ENCODE results near the gene GBE1.
"Not testable (repeated sequence)": the region's sequence is repeated elsewhere in the genome, so short reads cannot be mapped to it uniquely, and the experiment has no call there.

GBE1 gene

DNA sequence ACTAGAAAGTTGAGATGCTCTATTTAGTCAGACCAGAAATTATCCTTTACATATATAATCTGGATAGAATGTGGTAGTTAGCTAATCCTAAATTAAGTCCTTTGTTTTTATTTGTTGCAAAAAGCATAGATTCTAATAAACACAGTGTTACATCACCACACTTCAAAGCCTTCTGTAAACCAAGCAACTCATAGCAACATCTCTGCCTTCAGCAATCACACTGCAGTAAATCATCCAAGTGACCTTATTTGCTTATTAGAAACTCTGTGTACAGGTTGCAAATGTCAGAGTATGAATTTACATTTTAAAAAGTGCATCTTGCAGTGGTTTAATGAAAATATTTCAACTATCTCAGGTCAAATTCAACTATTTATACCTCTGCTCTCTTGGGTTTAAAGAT, 242.5 kb downstream of the GBE1 start:
- Histone ChIP-seq H3K36me3 (ENCODE audit: insufficient read depth, low read length) (no peaks in the 10 kb centered on the region), H2AFZ (ENCODE audit: low read depth, low read length) (no peak overlapping the region), H3K4me1 (ENCODE audit: insufficient read depth, low read length) (peaks cover 9% of the 10 kb centered on the region), H3K27me3 (ENCODE audit: insufficient read depth, low read length) (no peaks in the 10 kb centered on the region), H3K9me3 (ENCODE audit: low read length) (no peaks in the 10 kb centered on the region), H3K4me3 (ENCODE audit: low read length) (no peak overlapping the region)

GRCh38 chr3:81516042-81516441, 245.4 kb downstream of the GBE1 start:
- no peak overlapping the region for H3K4me3 ChIP-seq (ENCODE audit: low read length)
- no peaks in the 10 kb centered on the region for H3K4me1 ChIP-seq (ENCODE audit: insufficient read depth, low read length)
- no peaks in the 10 kb centered on the region for H3K27me3 ChIP-seq (ENCODE audit: insufficient read depth, low read length)
- H3K36me3 ChIP-seq (ENCODE audit: insufficient read depth, low read length): no peaks in the 10 kb centered on the region
- no peaks in the 10 kb centered on the region for H3K9me3 ChIP-seq (ENCODE audit: low read length)
- H2AFZ ChIP-seq (ENCODE audit: low read depth, low read length): no peak overlapping the region

GRCh38 chr3:81513591-81513990, 247.9 kb downstream of the GBE1 start:
- H3K36me3 ChIP-seq (ENCODE audit: insufficient read depth, low read length): no peaks in the 10 kb centered on the region
- H3K27me3 ChIP-seq (ENCODE audit: insufficient read depth, low read length): no peaks in the 10 kb centered on the region
- H2AFZ ChIP-seq (ENCODE audit: low read depth, low read length): no peak overlapping the region
- no peaks in the 10 kb centered on the region for H3K4me1 ChIP-seq (ENCODE audit: insufficient read depth, low read length)
- H3K9me3 ChIP-seq (ENCODE audit: low read length): no peaks in the 10 kb centered on the region
- H3K4me3 ChIP-seq (ENCODE audit: low read length): no peak overlapping the region

- Histone ChIP-seq H2AFZ (ENCODE audit: low read depth, low read length) (no peak overlapping the region), H3K4me3 (ENCODE audit: low read length) (no peak overlapping the region), H3K9me3 (ENCODE audit: low read length) (no peaks in the 10 kb centered on the region), H3K4me1 (ENCODE audit: insufficient read depth, low read length) (no peaks in the 10 kb centered on the region), H3K27me3 (ENCODE audit: insufficient read depth, low read length) (no peaks in the 10 kb centered on the region), H3K36me3 (ENCODE audit: insufficient read depth, low read length) (no peaks in the 10 kb centered on the region)
Observed at GRCh38 chr3:81503026-81503425, 258.4 kb downstream of the GBE1 start.

DNA sequence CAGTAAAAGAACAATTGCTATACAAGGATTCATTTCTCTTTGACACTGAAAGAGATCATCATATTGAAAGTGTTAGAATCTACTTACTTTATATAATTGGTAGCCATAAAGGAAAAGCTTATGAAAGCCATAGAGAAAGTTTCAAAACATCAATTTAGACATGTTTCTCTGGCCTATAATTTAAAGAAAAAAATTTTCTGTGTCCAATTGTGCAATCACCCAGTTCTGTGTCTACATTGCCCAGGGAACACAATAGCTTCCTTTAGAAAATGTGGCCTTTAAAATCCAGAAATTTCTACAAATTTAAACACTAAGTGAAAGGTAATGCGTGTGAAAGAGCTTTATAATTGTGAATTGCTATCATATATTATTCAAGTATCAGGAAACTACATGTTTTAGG, 259.2 kb downstream of the GBE1 start:
- H2AFZ ChIP-seq (ENCODE audit: low read depth, low read length): no peak overlapping the region
- H3K36me3 ChIP-seq (ENCODE audit: insufficient read depth, low read length): no peaks in the 10 kb centered on the region
- no peaks in the 10 kb centered on the region for H3K4me1 ChIP-seq (ENCODE audit: insufficient read depth, low read length)
- no peaks in the 10 kb centered on the region for H3K27me3 ChIP-seq (ENCODE audit: insufficient read depth, low read length)
- no peak overlapping the region for H3K4me3 ChIP-seq (ENCODE audit: low read length)
- H3K9me3 ChIP-seq (ENCODE audit: low read length): no peaks in the 10 kb centered on the region

DNA sequence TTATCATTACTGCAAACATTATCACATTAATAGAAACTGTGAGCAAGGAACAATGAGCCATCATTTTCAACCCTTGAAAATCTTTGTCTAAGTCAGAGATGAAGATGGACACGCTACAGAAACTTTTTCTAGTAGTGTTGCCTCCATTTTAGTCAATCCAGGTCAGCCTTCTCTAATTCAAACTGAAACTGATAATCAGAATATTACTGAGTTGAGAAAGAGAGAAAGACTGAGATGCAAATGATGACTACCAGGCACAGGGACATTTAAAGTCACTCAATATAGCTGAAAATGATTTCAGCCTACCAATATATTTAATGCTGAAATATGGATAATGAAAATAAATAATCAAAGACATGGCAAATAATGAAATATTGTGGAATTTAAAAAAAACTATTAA, 261.4 kb downstream of the GBE1 start:
- H3K36me3 ChIP-seq (ENCODE audit: insufficient read depth, low read length): no peaks in the 10 kb centered on the region
- no peaks in the 10 kb centered on the region for H3K27me3 ChIP-seq (ENCODE audit: insufficient read depth, low read length)
- H3K4me1 ChIP-seq (ENCODE audit: insufficient read depth, low read length): no peaks in the 10 kb centered on the region
- H3K4me3 ChIP-seq (ENCODE audit: low read length): no peak overlapping the region
- H3K9me3 ChIP-seq (ENCODE audit: low read length): no peaks in the 10 kb centered on the region
- H2AFZ ChIP-seq (ENCODE audit: low read depth, low read length): no peak overlapping the region

DNA sequence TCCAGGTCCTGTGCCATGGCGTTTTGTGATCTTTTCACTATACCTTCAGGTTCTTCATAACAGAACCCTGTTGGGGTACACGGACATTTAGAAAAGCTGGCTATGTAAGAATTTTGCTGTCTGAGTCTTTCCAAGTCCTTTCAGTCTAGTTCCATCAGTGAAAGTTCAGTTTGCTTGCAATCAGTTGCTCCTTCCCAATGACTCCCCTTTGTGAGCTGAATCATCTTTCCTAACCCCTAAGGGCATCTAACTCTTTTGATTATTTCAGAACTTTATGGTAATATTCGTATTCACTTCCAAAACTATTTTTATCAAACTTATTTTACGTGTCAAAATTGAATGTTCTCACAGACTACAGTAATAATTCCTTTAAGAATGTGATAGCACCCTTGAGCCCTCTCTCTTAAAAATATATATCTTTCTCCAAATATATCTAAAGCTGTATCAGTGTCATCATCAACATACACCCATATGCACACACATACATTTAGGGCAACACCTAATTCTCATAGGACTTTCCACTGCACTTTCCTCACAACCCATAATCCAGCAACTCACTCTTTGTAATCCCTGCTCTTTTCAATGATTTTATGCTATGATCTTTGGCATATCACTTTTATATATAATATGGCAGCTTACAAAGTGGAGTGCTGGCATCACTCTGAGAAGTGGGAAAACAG, 263.7 kb downstream of the GBE1 start:
- H3K27me3 ChIP-seq (ENCODE audit: insufficient read depth, low read length): no peaks in the 10 kb centered on the region
- H3K36me3 ChIP-seq (ENCODE audit: insufficient read depth, low read length): no peaks in the 10 kb centered on the region
- no peaks in the 10 kb centered on the region for H3K4me1 ChIP-seq (ENCODE audit: insufficient read depth, low read length)
- H3K4me3 ChIP-seq (ENCODE audit: low read length): no peak overlapping the region
- H3K9me3 ChIP-seq (ENCODE audit: low read length): no peaks in the 10 kb centered on the region
- no peak overlapping the region for H2AFZ ChIP-seq (ENCODE audit: low read depth, low read length)

DNA sequence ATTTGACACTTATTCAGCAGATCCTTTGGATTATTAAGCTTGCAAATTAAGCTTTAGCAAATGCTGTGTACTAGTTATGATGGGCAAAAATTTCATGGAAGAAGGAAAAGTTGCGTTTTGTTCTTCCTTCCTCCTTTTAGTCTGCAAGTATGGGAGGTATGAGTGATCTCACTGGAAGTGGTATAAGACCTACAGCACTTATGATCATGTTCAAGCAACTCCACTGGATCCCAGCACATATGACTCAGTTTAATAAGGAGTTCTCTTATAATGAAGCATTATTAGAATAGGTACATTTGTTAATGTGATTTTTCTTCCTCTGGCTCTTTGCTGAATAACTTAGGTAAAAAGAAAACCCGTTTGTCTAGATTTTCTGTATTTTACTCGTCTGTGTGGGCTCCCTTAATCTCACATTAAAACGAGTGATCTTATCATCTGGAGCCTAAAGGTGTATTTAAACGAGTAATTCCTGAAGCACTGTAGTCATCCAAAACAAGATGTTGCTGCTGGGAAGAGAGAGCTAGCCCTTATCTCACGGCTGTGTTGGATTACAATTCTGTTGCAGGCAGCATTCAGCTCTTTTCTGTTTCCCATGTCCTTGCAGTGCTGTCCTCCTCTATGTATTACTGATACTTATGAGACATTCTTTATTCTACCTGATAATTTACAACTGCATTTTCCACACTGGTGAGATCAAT, 264.9 kb downstream of the GBE1 start:
- Histone ChIP-seq H3K4me1 (ENCODE audit: insufficient read depth, low read length) (no peaks in the 10 kb centered on the region), H3K9me3 (ENCODE audit: low read length) (no peaks in the 10 kb centered on the region), H3K27me3 (ENCODE audit: insufficient read depth, low read length) (no peaks in the 10 kb centered on the region), H3K36me3 (ENCODE audit: insufficient read depth, low read length) (no peaks in the 10 kb centered on the region), H2AFZ (ENCODE audit: low read depth, low read length) (no peak overlapping the region), H3K4me3 (ENCODE audit: low read length) (no peak overlapping the region)

DNA sequence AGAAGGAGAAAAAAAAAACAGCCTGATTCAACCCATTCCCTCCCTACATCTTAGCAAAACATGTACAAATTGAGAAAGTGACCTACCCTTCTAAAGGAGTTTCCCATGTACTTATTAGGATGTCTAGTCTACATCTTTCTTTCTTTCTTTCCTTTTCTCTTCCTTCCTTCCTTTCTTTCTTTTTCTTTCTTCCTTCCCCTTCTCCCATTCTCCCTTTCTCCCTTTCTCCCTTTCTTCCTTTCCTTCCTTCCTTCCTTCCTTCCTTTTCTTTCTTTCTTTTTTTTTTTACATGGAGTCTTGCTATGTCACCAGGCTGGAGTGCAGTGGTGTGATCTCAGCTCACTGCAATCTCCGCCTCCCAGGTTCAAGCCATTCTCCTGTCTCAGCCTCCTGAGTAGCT, 269.0 kb downstream of the GBE1 start:
- not testable (repeated sequence) for H3K4me3 ChIP-seq (ENCODE audit: low read length); H3K27me3 ChIP-seq (ENCODE audit: insufficient read depth, low read length); H3K4me1 ChIP-seq (ENCODE audit: insufficient read depth, low read length); H3K36me3 ChIP-seq (ENCODE audit: insufficient read depth, low read length); H3K9me3 ChIP-seq (ENCODE audit: low read length); H2AFZ ChIP-seq (ENCODE audit: low read depth, low read length)

DNA sequence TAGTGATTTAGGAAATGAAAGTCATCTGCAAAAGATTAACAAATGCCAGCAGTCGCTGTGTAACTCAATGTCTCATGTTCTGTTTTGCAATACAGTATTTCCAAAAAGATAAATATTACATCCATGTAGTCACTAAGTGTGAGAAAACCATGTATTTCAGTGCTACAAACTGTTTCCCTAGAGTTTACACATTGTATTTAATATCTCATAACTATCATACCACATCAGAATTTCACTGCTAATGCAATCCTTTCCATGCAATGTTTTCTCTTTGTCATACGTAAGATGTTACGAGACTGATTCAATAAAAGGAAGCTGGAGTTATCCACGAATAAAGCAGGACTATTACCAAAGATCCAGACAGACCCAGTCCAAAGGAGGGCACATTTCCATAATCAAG, 269.4 kb downstream of the GBE1 start:
- Histone ChIP-seq H3K4me3 (ENCODE audit: low read length) (no peak overlapping the region), H3K4me1 (ENCODE audit: insufficient read depth, low read length) (no peaks in the 10 kb centered on the region), H3K36me3 (ENCODE audit: insufficient read depth, low read length) (no peaks in the 10 kb centered on the region), H2AFZ (ENCODE audit: low read depth, low read length) (no peak overlapping the region), H3K27me3 (ENCODE audit: insufficient read depth, low read length) (no peaks in the 10 kb centered on the region), H3K9me3 (ENCODE audit: low read length) (no peaks in the 10 kb centered on the region)

DNA sequence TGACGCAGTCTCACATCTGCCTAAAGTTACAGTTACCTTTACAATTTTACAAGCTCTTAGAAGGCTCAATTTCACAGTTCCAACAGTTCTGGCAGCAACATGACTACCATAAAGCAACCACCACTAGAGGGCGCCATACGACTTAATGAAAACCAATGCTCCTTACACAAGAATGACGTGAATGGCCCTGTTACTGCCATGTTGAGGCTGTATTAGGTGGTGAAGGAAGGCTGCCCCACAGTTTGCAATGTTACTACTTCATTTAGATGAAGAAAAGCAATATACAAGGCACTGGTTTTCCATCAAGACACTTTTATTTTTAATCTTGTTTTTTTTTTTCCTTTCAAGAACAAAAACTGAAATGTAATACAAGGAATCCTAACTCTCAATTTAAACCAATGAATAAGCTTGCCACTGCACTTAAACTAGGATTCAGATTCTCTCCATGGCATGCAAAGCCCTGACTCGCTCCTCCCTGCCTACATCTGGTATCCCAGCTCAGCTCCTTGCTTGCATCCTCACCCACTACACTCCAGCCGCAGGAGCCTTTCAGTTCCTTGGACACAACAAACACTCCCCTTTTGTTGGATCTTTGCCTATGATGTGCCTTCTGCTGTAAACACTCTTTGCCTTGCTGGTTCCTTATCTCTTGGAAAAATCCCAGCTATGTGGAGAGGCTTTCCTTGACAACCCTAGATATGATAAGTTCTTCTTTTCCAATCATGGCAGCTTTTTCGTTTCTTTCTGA, 270.7 kb downstream of the GBE1 start:
- Histone ChIP-seq H3K4me3 (ENCODE audit: low read length) (no peak overlapping the region), H2AFZ (ENCODE audit: low read depth, low read length) (no peak overlapping the region), H3K4me1 (ENCODE audit: insufficient read depth, low read length) (no peaks in the 10 kb centered on the region), H3K9me3 (ENCODE audit: low read length) (no peaks in the 10 kb centered on the region), H3K36me3 (ENCODE audit: insufficient read depth, low read length) (no peaks in the 10 kb centered on the region), H3K27me3 (ENCODE audit: insufficient read depth, low read length) (no peaks in the 10 kb centered on the region)

DNA sequence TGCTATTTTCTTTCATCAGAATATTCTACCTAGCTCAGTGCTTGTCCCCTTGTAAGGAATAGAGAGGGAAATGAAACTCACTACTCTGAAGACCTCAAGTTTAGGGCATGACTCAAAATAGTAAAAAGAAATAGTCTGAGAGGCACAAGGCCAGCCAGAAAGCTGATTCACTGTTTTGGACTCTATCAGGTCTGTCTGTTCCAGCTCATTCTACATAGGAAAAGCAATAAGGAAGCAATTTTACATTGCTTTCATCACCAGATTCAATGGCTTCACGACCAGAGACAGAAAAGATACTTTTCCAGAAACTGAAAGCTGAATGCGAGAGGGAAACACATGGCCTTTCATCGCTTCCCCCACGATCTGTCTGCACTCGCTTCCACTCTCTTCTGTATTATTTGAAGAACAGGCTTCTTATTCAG, 276.0 kb downstream of the GBE1 start:
- no peaks in the 10 kb centered on the region for H3K9me3 ChIP-seq (ENCODE audit: low read length)
- H3K4me1 ChIP-seq (ENCODE audit: insufficient read depth, low read length): no peaks in the 10 kb centered on the region
- H3K27me3 ChIP-seq (ENCODE audit: insufficient read depth, low read length): no peaks in the 10 kb centered on the region
- H3K36me3 ChIP-seq (ENCODE audit: insufficient read depth, low read length): no peaks in the 10 kb centered on the region
- H3K4me3 ChIP-seq (ENCODE audit: low read length): no peak overlapping the region
- H2AFZ ChIP-seq (ENCODE audit: low read depth, low read length): no peak overlapping the region

- Histone ChIP-seq H2AFZ (ENCODE audit: low read depth, low read length) (no peak overlapping the region), H3K4me1 (ENCODE audit: insufficient read depth, low read length) (no peaks in the 10 kb centered on the region), H3K36me3 (ENCODE audit: insufficient read depth, low read length) (no peaks in the 10 kb centered on the region), H3K27me3 (ENCODE audit: insufficient read depth, low read length) (no peaks in the 10 kb centered on the region), H3K9me3 (ENCODE audit: low read length) (no peaks in the 10 kb centered on the region), H3K4me3 (ENCODE audit: low read length) (no peak overlapping the region)
Observed at GRCh38 chr3:81484520-81484919, 276.9 kb downstream of the GBE1 start.
